Smooth muscle cell (in vitro differentiated cells): ENCODE results near the gene OXNAD1. TPM values are rescaled to one million over a fixed set of nuclear protein-coding genes. Genes with fewer than 3 reads are reported as not detected.

ENCODE experiments used
- DNase-seq: peaks from one replicate; lab custom pipeline; 2025; ENCODE audit not compliant: unreplicated experiment; lab: John Stamatoyannopoulos, UW
- H2AFZ ChIP-seq: fragments of 200-600 bp; sonication (generic); 2 replicates; pipeline ENCODE4 v1.6.0; 2016; ENCODE audit warnings: antibody characterized with exemption, low read depth, mild to moderate bottlenecking
- H3F3A ChIP-seq: fragments of 200-600 bp; sonication (generic); 2 replicates; pipeline ENCODE4 v1.6.0; 2017; ENCODE audit warnings: antibody characterized with exemption, low read depth
- H3K27ac ChIP-seq: fragments of 200-600 bp; sonication (generic); 2 replicates; pipeline ENCODE4 v1.5.1; 2016; ENCODE audit warnings: low read depth, mild to moderate bottlenecking
- H3K27me3 ChIP-seq: fragments of 200-600 bp; sonication (generic); 2 replicates; pipeline ENCODE4 v1.6.1; 2016; ENCODE audit warnings: low read depth, mild to moderate bottlenecking
- H3K36me3 ChIP-seq: fragments of 200-600 bp; sonication (generic); 2 replicates; pipeline ENCODE4 v1.5.1; 2016; ENCODE audit warnings: low read depth
- H3K4me1 ChIP-seq: fragments of 200-600 bp; sonication (generic); 2 replicates; pipeline ENCODE4 v1.5.1; 2016; ENCODE audit warnings: low read depth
- H3K4me2 ChIP-seq: fragments of 200-600 bp; sonication (generic); 2 replicates; pipeline ENCODE4 v1.6.0; 2016; ENCODE audit warnings: mild to moderate bottlenecking
- H3K4me3 ChIP-seq: fragments of 200-600 bp; sonication (generic); 2 replicates; pipeline ENCODE4 v1.5.1; 2016; ENCODE audit warnings: mild to moderate bottlenecking
- H3K79me2 ChIP-seq: fragments of 200-600 bp; sonication (generic); 2 replicates; pipeline ENCODE4 v1.6.0; 2016; ENCODE audit warnings: low read depth, mild to moderate bottlenecking
- H3K9ac ChIP-seq: fragments of 200-600 bp; sonication (generic); 2 replicates; pipeline ENCODE4 v1.6.0; 2016; ENCODE audit warnings: low read depth
- H3K9me3 ChIP-seq: fragments of 200-600 bp; sonication (generic); replicated peaks from 2 replicates; pipeline ENCODE4 v1.5.1; 2016; ENCODE audit warnings: low read depth
- H4K20me1 ChIP-seq: fragments of 200-600 bp; sonication (generic); 2 replicates; pipeline ENCODE4 v1.6.0; 2016; ENCODE audit warnings: low read depth
- CTCF ChIP-seq: fragments of 200-600 bp; sonication (generic); IDR thresholded peaks from 2 replicates; pipeline ENCODE4 v1.5.1; 2017; ENCODE audit warnings: borderline replicate concordance, mild to moderate bottlenecking, antibody characterized with exemption; ENCODE audit not compliant: insufficient read depth, poor library complexity, severe bottlenecking
- WGBS: methylation state at CpG from one replicate; pipeline ENCODE4 v1.1.7; 2016; ENCODE audit warnings: low lambda C conversion rate; 5-methylcytosine and 5-hydroxymethylcytosine counted together
- polyA plus RNA-seq: library from polyadenylated mRNA; unstranded; fragments of >200 nt; fragmentation: Nextera tagmentation; extraction: Ambion mirVana; gene quantifications from 2 replicates; pipeline ENCODE4 v1.2.1, GENCODE V29; 2016
- total RNA-seq: library from RNA; depleted of rRNA; stranded (reverse); fragments of >200 nt; gene quantifications from 2 replicates; pipeline ENCODE4 v1.2.3, GENCODE V29; 2014

Gene OXNAD1
- total and polyA plus RNA-seq, 2 experiments from 2014 or later, result 12.4 to 15.7 TPM

- 99% methylated on average over 4 of the region's 4 CpGs for WGBS
Measured at GRCh38 chr3:16325850-16326249, 60.8 kb downstream of the OXNAD1 start.

DNA sequence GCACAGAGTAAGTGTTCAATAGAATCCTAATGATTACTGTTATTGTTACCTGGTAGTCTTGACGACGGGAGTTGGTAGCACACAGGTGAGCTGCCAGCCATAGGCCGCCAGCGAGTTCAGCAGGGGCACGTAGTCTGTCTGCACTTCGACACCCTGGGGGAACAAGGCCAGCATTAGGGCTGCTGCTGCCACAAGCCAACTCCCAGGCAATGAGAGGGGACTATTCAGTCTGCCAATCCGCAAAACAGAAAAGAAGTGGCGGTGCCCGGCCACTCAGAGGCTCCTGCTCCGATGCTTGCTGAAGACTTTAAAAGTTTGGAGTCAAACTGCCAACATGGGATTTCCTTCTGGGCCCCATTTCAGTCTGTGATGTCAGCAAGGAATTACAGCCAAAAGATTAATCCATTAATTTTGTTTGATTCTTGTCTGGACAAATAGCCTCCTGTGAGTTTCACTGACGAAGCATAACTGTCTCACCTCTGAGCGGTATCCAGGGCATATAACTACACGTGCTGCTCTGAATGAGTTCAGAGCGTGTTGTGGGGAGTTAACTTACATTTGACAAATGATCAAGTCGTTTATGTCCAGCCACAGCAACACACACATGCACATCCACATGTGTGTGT is 61.8 kb downstream of the OXNAD1 start:
- DNase-seq, result no peak
- WGBS, result 95% methylated on average over 15 of the region's 15 CpGs
- H3K4me2 ChIP-seq, result no peak overlapping the region
- TF ChIP-seq CTCF, result no peak
- H3K79me2 ChIP-seq, result no peaks in the 10 kb centered on the region
- H3K9ac ChIP-seq, result no peak overlapping the region
- H2AFZ ChIP-seq, result no peak overlapping the region
- H3K4me1 ChIP-seq, result peaks cover 12% of the 10 kb centered on the region
- H3F3A ChIP-seq, result no peaks in the 10 kb centered on the region
- H3K36me3 ChIP-seq, result peaks cover 12% of the 10 kb centered on the region
- H3K27ac ChIP-seq, result no peak overlapping the region
- no peaks in the 10 kb centered on the region for H3K27me3 ChIP-seq
- H3K4me3 ChIP-seq, result no peak overlapping the region
- no peaks in the 10 kb centered on the region for H3K9me3 ChIP-seq
- H4K20me1 ChIP-seq, result no peaks in the 10 kb centered on the region

More at GRCh38 chr3:16325850-16326249, 60.8 kb downstream of the OXNAD1 start:
- no peaks in the 10 kb centered on the region for H3K9me3 ChIP-seq
- H3K4me3 ChIP-seq, result no peak overlapping the region
- H3K9ac ChIP-seq, result no peak overlapping the region
- no peaks in the 10 kb centered on the region for H3F3A ChIP-seq
- peaks cover 10% of the 10 kb centered on the region for H3K4me1 ChIP-seq
- peaks cover 3% of the 10 kb centered on the region for H3K36me3 ChIP-seq
- no peak for TF ChIP-seq CTCF
- H2AFZ ChIP-seq, result no peak overlapping the region
- DNase-seq, result no peak
- H3K4me2 ChIP-seq, result no peak overlapping the region
- no peaks in the 10 kb centered on the region for H4K20me1 ChIP-seq
- no peaks in the 10 kb centered on the region for H3K27me3 ChIP-seq
- no peaks in the 10 kb centered on the region for H3K79me2 ChIP-seq
- no peak overlapping the region for H3K27ac ChIP-seq

GRCh38 chr3:16328124-16328523 is 63.1 kb downstream of the OXNAD1 start:
- no peaks in the 10 kb centered on the region for H3K79me2 ChIP-seq
- 99% methylated on average over 6 of the region's 6 CpGs for WGBS

More at GRCh38 chr3:16328124-16328523, 63.1 kb downstream of the OXNAD1 start:
- H3K36me3 ChIP-seq, result peaks cover 18% of the 10 kb centered on the region
- no peak overlapping the region for H2AFZ ChIP-seq
- H3K4me2 ChIP-seq, result no peak overlapping the region
- DNase-seq, result no peak
- no peaks in the 10 kb centered on the region for H3K27me3 ChIP-seq
- H3K4me1 ChIP-seq, result peaks cover 12% of the 10 kb centered on the region
- TF ChIP-seq CTCF, result no peak
- no peak overlapping the region for H3K27ac ChIP-seq
- no peaks in the 10 kb centered on the region for H3K9me3 ChIP-seq
- no peak overlapping the region for H3K4me3 ChIP-seq
- H4K20me1 ChIP-seq, result no peaks in the 10 kb centered on the region
- no peak overlapping the region for H3K9ac ChIP-seq
- no peaks in the 10 kb centered on the region for H3F3A ChIP-seq
